ENCODE measurements around the gene LIG1. TPM values are rescaled to one million over a fixed set of nuclear protein-coding genes. Genes with fewer than 3 reads are reported as not detected.

LIG1 gene
- total and polyA plus RNA-seq, 9 of the 15 experiments (the other 6 are each of a cell fraction or from before 2014, with no cell fraction given), result 9.6 to 114 (median 71.1) TPM

- peak; percentile 98 for TF ChIP-seq ZBTB33 (CRISPR knock-in tag; IDR thresholded peaks at IDR 0.05)
- no peak for TF ChIP-seq TFAP4 (CRISPR knock-in tag; IDR thresholded peaks at IDR 0.05; ENCODE audit: borderline replicate concordance)
- TF ChIP-seq REST (IDR thresholded peaks at IDR 0.05; ENCODE audit: borderline replicate concordance), result peak; percentile 43; the same call in 1 of the 2 replicates
- no peak for TF ChIP-seq REST (CRISPR knock-in tag; IDR thresholded peaks at IDR 0.05; ENCODE audit: low read depth)
- TF ChIP-seq USF1 (CRISPR knock-in tag; IDR thresholded peaks at IDR 0.05), result no peak
- TF ChIP-seq NEUROD1 (IDR thresholded peaks at IDR 0.05; ENCODE audit: borderline replicate concordance, low read depth, low read length, partially characterized antibody), result no peak
- TF ChIP-seq FOXK2 (conservative IDR thresholded peaks at IDR 0.05 in 1 of 2, IDR thresholded peaks at IDR 0.05 in 1 of 2; ENCODE audit: low read depth in 2 of 2), result 0 out of 4 replicates have a peak, but pooled peaks of 1 of the 2 experiments have one; percentile 33
- TF ChIP-seq RCOR1 (IDR thresholded peaks at IDR 0.05; ENCODE audit: borderline replicate concordance in 1 of 2, low read depth in 2 of 2, low read length in 2 of 2), result no peak
- no peak for TF ChIP-seq BRD4 (IDR thresholded peaks at IDR 0.05)
Measured at GRCh38 chr19:48216933-48217332, 46.8 kb upstream of the LIG1 start (continued).

Data from K562 (cell line).